SK-N-DZ (cell line): ENCODE measurements around the gene TCEA2.

Source experiments
- DNase-seq: peaks from one replicate; pipeline ENCODE4 v3.0.0-alpha.2; 2015; ENCODE audit warnings: low spot score

TCEA2 gene

GRCh38 chr20:64035066-64035932, 27.7 kb upstream of the TCEA2 start:
- DNase-seq, result no peak

- DNase-seq, result peak; percentile 83
Observed at GRCh38 chr20:64035933-64036345, 27.1 kb upstream of the TCEA2 start, which contains the start of gene C20orf204. Gene C20orf204, plus strand, starts transcription at chr20:64036182. Its CDS starts 142 bp downstream, at chr20:64036324.

GRCh38 chr20:64036346-64037198, 26.4 kb upstream of the TCEA2 start:
- DNase-seq, result peak; percentile 76

- no peak for DNase-seq
Observed at GRCh38 chr20:64037199-64037497, 25.9 kb upstream of the TCEA2 start.

- peak; percentile 73 for DNase-seq
Observed at GRCh38 chr20:64037498-64038213, 25.3 kb upstream of the TCEA2 start.

- peak; percentile 70 for DNase-seq
Observed at GRCh38 chr20:64038224-64038564, 24.8 kb upstream of the TCEA2 start.

- DNase-seq, result peak; percentile 83
Observed at GRCh38 chr20:64038565-64039292, 24.3 kb upstream of the TCEA2 start.

GRCh38 chr20:64039293-64040160, 23.5 kb upstream of the TCEA2 start:
- no peak for DNase-seq

GRCh38 chr20:64040231-64041039, 22.6 kb upstream of the TCEA2 start:
- DNase-seq, result no peak

- DNase-seq, result no peak
Observed at GRCh38 chr20:64041040-64041780, 21.8 kb upstream of the TCEA2 start.

- DNase-seq, result no peak
Observed at GRCh38 chr20:64041781-64042053, 21.3 kb upstream of the TCEA2 start.

GRCh38 chr20:64042054-64042781, 20.8 kb upstream of the TCEA2 start:
- DNase-seq, result no peak

GRCh38 chr20:64043768-64044167, 19.2 kb upstream of the TCEA2 start:
- no peak for DNase-seq

- no peak for DNase-seq
Observed at GRCh38 chr20:64044484-64045247, 18.3 kb upstream of the TCEA2 start.

- no peak for DNase-seq
Observed at GRCh38 chr20:64045346-64046011, 17.5 kb upstream of the TCEA2 start.

GRCh38 chr20:64047046-64047389, 16.0 kb upstream of the TCEA2 start:
- no peak for DNase-seq

- no peak for DNase-seq
Observed at GRCh38 chr20:64047968-64048401, 15.0 kb upstream of the TCEA2 start.
